Measurements from ENCODE around the gene ZNF865.

ZNF865 gene

GRCh38 chr19:55658846-55659459 is 53.5 kb downstream of the ZNF865 start:
- POLR2A ChIA-PET, result no interaction called here
- DNase-seq (ENCODE audit: extremely low spot score), result no peak
- TF ChIP-seq, protein P1, sequence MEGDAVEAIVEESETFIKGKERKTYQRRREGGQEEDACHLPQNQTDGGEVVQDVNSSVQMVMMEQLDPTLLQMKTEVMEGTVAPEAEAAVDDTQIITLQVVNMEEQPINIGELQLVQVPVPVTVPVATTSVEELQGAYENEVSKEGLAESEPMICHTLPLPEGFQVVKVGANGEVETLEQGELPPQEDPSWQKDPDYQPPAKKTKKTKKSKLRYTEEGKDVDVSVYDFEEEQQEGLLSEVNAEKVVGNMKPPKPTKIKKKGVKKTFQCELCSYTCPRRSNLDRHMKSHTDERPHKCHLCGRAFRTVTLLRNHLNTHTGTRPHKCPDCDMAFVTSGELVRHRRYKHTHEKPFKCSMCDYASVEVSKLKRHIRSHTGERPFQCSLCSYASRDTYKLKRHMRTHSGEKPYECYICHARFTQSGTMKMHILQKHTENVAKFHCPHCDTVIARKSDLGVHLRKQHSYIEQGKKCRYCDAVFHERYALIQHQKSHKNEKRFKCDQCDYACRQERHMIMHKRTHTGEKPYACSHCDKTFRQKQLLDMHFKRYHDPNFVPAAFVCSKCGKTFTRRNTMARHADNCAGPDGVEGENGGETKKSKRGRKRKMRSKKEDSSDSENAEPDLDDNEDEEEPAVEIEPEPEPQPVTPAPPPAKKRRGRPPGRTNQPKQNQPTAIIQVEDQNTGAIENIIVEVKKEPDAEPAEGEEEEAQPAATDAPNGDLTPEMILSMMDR (IDR thresholded peaks at IDR 0.05; ENCODE audit: control extremely low read depth, extremely low read depth, low read depth, missing control alignments), result no peak
- CTCF ChIA-PET, result interaction anchor here (2.6 to 5.0 kb wide), 2 partner anchors 13 to 27 kb away, joined by 7 to 28 read pairs; no protein-coding TSS in a partner anchor

GRCh38 chr19:55659822-55660221 is 54.4 kb downstream of the ZNF865 start:
- ChIA-PET CTCF (interaction anchor here (2.6 to 5.0 kb wide), 2 partner anchors 12 to 28 kb away, joined by 7 to 28 read pairs; no protein-coding TSS in a partner anchor), POLR2A (no interaction called here)
- DNase-seq (ENCODE audit: extremely low spot score), result no peak
- TF ChIP-seq, protein P1 (IDR thresholded peaks at IDR 0.05; ENCODE audit: control extremely low read depth, extremely low read depth, low read depth, missing control alignments), result no peak

DNA sequence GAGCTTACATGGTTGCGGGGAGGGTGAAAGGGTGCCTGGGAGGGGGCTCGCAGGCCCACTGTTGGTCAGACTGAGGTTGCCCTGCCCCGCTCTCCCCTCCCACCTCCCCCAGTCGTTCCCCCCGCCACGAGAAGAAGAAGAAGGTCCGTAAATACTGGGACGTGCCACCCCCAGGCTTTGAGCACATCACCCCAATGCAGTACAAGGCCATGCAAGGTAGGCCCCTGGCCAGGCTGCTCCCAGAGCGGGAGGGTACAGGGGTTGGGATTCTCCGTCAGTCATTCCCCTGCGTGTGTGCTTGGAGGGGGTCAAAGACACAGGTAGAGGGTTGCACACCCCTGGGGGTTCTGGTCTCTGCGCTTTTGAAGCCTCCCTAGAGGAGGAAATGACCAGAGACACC is 55.0 kb downstream of the ZNF865 start:
- TF ChIP-seq, protein P1 (IDR thresholded peaks at IDR 0.05; ENCODE audit: control extremely low read depth, extremely low read depth, low read depth, missing control alignments), result no peak
- no peak for DNase-seq (ENCODE audit: extremely low spot score)
- ChIA-PET POLR2A (no interaction called here), CTCF (interaction anchor here (2.6 to 5.0 kb wide), 2 partner anchors 11 to 29 kb away, joined by 7 to 28 read pairs; no protein-coding TSS in a partner anchor)

GRCh38 chr19:55660991-55661390 is 55.5 kb downstream of the ZNF865 start:
- TF ChIP-seq, protein P1 (IDR thresholded peaks at IDR 0.05; ENCODE audit: control extremely low read depth, extremely low read depth, low read depth, missing control alignments), result no peak
- ChIA-PET POLR2A (no interaction called here), CTCF (interaction anchor here (2.6 kb wide), 1 partner anchor 11 kb away, joined by 7 read pairs; no protein-coding TSS in a partner anchor)
- DNase-seq (ENCODE audit: extremely low spot score), result no peak

DNA sequence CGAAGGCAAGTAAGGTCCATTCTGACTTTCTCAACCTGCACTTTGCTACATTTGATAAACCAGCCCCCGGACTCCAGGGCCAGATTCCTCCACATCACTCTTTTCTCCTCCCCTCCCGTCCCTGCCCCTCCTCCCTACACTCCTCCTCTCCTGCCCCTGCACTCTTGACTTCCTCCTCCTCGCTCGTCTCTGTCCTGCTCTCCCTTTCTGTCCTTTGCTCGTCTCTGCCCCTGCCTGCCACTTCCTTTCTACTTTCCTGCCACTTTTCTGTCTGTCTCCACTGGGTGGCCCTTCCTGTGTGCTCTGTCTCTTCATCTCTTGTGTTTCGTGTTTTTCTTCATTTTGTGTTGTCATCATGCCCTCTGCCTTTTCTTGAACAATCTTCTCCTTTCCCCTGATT is 56.4 kb downstream of the ZNF865 start:
- POLR2A ChIA-PET, result no interaction called here
- DNase-seq (ENCODE audit: extremely low spot score), result no peak
- CTCF ChIA-PET, result no interaction called here
- TF ChIP-seq, protein P1 (IDR thresholded peaks at IDR 0.05; ENCODE audit: control extremely low read depth, extremely low read depth, low read depth, missing control alignments), result no peak

DNA sequence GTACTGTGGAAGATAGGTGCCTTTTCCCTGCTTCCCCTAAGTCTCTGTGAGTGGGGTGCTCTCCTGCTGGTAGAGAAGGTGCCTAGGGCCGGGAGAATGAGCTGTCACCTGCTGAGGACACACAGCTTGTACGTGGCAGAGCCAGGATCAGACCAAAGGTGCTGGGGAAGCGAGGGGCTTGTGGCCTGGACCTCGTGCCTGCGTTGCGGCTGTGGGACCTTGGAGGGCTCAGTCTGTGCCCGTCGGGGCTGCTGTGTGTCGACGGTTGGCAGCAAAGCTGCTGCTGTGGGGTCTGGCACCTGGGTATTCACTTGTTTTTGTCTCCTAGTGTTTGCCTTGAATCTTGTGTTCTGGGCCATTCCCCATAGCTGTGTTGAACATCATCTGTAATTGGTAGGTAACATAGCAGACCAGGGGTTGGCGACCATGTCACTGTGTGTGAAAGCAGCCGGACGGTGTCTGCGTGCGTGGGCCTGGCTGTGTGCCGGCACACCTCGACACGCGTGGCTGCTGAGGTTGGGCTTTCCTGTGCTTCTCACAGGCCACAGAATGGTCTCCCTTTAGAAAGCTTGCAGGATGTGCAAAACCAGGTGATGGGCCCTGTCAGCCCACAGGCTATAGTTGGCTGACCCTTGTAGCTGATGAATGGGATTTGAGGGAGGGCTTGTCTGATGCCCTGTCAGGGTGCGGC is 58.5 kb downstream of the ZNF865 start:
- TF ChIP-seq, protein P1 (IDR thresholded peaks at IDR 0.05; ENCODE audit: control extremely low read depth, extremely low read depth, low read depth, missing control alignments), result no peak
- POLR2A ChIA-PET, result interaction anchor here (0.8 kb wide), 1 partner anchor 10 kb away, joined by 4 read pairs; no protein-coding TSS in a partner anchor
- DNase-seq (ENCODE audit: extremely low spot score), result no peak
- CTCF ChIA-PET, result interaction anchor here (1.3 to 3.3 kb wide), 2 partner anchors 9 to 32 kb away, joined by 3 to 14 read pairs; partner anchors contain the start of gene U2AF2
